HG02840 (cell line): ENCODE results near the gene STX8.

Source experiments
- ATAC-seq: cut with Tn5 transposase; IDR thresholded peaks from one replicate; pipeline ENCODE4 v1.9.1; 2021; ENCODE audit warnings: mild to moderate bottlenecking, moderate library complexity, moderate number of reproducible peaks; ENCODE audit not compliant: unreplicated experiment, low FRiP score

STX8 gene

GRCh38 chr17:9315360-9315759 lies 260.3 kb downstream of the STX8 start:
- no peak for ATAC-seq

- no peak for ATAC-seq
These were observed 262.3 kb downstream of the STX8 start for GRCh38 chr17:9313346-9313745.

- no peak for ATAC-seq
These were observed 266.4 kb downstream of the STX8 start for GRCh38 chr17:9309216-9309615.

DNA sequence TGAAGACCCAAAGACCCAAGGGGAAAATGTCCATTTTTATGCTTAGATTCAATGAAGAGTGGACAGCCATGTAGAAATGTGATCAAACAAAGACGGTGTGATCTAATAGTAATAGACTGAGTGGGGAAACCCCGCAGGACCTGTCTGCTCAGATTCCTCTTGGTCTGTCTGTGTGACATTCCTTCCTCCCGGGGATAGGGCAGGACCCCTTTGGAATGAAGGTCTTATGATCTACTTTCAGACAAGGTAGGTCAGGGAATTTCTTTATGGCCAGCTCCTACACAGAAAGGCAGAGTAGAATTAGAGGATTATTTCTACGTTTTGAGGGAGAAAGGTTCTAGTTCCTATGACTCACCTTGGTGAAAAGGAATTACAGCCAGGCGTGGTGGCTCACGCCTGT lies 267.6 kb downstream of the STX8 start:
- ATAC-seq, result no peak

- no peak for ATAC-seq
These were observed 268.2 kb downstream of the STX8 start for GRCh38 chr17:9307313-9307998.

DNA sequence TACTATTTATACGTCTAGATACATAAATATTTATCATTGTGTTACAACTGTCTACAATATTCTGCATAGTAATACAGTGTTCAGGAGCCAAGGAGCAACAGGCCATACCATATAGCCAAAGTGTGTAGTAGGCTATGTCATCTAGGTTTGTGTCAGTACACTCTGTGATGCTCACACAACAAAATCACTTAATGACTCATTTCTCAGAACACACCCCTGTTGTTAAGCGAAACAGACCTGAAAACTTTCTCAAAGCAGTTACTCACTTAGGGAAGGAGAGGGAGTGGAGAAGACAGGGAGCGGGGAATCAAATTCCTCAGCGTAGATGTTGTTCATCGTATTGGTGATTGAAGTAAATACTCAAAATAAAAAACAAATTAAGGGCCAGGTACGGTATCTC lies 269.5 kb downstream of the STX8 start:
- ATAC-seq, result no peak

- ATAC-seq, result no peak
These were observed 275.9 kb downstream of the STX8 start for GRCh38 chr17:9299695-9300094.

GRCh38 chr17:9298776-9299295 lies 276.8 kb downstream of the STX8 start:
- ATAC-seq, result no peak

DNA sequence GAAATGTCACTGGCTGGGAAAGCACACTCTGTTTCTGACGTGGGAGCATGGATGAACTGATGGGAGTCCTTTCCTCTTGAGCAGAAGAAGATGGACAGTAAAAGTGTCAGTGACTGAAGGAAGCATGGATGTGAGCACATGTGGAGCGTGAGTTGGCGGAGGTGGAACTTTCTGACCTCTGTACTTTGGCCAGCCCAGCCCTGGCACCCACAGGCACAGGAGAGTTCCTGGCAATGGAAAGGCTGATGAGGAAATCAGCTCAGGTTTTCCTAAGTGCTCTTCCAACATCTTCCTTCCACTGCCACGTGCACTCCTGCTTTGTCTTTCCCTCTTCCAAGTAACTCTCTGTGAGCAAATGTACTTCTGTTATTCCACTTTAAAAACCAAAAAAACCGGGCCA lies 277.5 kb downstream of the STX8 start:
- ATAC-seq, result no peak

GRCh38 chr17:9294661-9295210 lies 280.9 kb downstream of the STX8 start:
- ATAC-seq, result no peak

- ATAC-seq, result no peak
These were observed 283.1 kb downstream of the STX8 start for GRCh38 chr17:9292561-9292941.

DNA sequence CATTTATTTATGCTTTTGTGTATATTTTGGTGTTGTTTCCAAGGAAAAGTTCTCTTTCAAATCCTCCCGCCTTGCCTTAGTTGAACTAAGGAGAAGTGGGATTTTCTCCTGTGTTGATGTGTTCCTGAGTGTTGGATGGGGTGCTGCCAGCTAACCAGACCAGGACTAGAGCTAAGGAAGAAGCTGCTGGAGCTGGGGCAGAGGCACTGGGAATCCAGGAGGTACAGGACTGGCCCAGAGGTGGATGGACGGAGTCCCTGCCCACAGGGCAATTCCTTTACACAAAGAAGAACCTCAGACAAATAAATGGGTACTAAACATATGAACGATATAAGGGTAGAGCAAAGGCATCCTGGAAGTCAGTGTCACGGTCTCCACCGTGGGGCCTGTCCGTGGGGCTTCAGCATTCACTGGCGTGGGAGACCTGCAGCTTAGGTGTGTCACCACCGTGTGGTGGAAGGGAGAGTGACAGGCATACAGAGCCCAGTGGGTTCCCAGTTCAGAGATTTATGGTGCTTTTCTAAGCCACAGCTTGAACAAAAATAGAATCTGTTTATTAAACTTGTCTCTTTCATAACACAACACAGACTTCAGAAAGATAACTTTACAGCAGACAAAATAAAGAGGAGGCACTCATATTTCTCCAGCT lies 283.6 kb downstream of the STX8 start:
- ATAC-seq, result no peak

DNA sequence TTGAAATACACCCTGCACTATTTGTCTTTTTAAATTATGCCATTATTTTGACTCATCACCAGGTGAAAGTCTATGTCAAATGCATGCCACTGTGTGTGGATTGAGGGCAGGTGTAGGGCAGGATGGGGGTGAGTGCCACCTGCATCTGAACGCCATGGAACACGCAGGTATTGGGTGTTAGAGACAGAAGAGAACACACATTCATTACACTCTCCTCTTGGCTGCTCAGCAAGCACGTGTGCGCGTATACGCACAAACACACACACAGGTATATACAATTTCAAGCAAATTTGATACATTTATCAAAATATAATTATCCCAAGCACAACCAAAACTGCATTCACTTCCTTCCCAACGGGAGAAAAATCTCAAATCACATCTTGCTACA lies 285.4 kb downstream of the STX8 start:
- no peak for ATAC-seq

GRCh38 chr17:9287306-9287705 lies 288.3 kb downstream of the STX8 start:
- ATAC-seq, result no peak

DNA sequence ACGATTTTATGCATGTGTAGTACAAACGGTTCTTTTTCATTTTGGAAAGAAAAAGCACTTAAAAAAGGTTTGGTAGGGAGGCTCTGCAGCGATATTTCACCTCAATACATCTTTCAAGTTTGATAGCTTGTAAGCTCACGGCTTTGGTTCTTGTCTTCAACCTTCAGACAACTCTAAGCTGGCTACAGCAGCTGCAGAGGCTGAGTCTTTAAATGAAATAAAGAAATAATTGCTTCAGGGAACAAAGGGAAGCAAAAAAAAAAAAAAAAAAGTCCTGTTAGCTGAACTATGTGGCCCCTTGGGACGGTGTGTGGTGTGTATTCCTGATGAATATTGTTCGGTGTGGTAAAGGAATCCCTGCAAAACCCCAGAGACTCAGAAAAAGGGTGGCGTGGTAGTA lies 289.2 kb downstream of the STX8 start:
- no peak for ATAC-seq

DNA sequence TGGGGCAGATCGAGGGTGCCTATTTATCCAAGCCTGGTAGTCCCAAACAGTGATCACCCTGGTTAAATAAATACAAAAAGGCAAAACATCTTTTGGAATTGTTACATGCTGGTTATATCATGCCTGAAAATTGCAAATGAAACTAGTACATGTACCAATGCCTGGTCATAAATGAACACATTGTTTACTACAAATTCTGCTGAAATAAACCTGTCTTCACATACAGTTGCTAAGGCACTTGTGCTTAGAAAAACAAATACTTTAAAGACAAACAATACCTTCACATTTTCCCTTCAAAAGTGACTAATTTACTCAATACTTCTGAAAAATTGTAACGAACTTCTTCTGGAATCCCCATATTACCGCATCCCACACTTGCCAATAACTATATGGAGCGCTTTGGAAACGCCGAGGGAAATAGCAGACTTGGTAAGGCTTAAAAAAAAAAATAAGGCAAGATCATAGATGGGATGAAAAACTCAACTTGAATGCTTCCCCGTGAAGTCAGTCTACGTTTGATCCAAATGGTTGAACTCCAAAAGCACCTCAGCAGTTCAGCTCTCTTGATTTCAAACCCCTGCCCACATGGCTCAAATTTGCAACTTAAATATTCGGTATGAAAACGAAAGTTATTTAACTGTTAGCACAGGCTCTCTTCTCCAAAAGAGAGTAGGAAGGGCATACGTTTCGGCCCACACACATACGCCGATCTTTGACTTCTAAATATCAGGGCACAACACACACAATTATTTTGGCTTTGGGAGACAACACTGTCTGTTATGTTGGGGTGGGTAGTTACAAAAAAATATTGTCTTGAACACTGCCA lies 289.8 kb downstream of the STX8 start:
- ATAC-seq, result no peak

DNA sequence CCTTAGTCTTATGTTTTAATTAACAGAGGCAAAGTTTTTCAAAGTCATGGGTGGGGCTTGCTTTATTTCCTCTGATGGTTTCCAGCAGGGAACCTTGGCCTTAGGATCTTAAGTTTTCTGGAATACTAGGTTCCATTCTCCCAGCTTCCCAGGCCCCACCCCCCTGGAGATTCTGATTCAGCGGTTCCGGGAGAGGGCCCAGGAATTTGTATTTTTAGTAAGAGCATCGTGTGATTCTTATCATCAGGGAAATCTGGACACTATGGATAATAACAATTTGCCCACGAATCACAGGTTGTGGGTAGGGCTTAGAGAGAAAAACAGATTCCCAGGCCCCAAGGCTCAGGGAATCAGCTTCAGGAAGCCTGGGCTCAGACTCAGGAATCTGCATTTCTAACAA lies 290.7 kb downstream of the STX8 start:
- ATAC-seq, result no peak

GRCh38 chr17:9283909-9284308 lies 291.7 kb downstream of the STX8 start:
- no peak for ATAC-seq

DNA sequence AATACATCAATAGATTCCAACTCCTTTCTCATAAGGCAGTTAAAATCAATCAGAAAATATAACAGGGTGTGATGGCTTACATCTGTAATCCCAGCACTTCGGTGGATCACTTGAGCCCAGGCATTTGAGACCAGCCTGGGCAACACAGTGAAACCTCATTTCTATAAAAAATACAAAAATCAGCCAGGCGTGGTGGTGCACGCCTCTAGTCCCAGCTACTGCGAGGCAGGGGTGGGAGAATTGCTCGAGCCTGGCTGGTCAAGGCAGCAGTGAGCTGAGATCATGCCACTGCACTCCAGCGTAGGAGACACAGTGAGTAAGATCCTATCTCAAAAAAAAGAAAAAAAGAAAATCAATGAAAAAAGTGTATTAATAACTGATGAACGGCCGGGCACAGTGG lies 295.7 kb downstream of the STX8 start:
- no peak for ATAC-seq

DNA sequence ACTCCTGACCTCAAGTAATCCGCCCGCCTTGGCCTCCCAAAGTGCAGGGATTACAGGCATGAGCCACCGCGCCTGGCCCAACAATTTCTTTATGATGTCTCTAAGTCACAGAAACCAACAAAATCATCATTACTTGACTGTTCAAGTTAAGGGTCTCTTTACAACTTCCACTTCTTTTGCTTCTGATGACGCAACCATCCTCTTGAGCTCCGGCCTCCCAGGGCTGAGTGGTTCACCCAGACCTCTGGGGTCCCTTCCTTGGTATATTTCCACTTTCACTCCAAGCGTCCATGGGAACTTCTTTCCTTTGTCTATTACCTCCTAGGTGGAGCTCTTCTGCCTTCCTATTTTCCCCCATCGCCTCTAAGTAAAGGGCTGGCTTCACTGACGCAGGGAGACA lies 300.6 kb downstream of the STX8 start:
- ATAC-seq, result no peak
